Measurements from ENCODE around the gene N4BP2L2.

DNA sequence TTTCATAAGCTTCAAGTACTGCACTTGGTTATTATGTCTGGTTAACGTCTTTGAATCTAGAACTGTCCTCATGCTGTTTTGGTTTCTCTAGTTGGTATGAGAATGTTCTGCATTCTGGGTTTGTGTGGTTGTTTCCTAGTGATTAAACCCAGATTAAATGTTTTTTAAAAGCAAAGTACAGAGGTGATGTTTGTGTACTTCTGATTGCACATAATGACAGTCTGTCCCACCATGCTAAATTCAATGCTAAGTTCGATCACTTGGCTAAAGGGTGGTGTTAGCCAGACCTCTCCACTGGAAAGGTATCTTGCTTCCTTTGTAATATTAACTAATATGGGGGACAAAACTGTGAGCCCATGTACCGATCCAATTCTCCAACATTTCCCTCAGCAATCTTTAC lies 125.3 kb downstream of the N4BP2L2 start:
- no peak for TF ChIP-seq EZH2phosphoT487 (IDR thresholded peaks at IDR 0.05; ENCODE audit: insufficient read depth, low read depth)
- no peak for TF ChIP-seq EZH2 (IDR thresholded peaks at IDR 0.05; ENCODE audit: insufficient read depth, poor library complexity, severe bottlenecking)

All from GM23248 (cell line).